Right hindlimb (tissue), 1 donor: ENCODE results near the gene PFDN6.

Source experiments
- DNase-seq: peaks from one replicate; pipeline ENCODE4 v3.0.0-alpha.2; 2018

The PFDN6 gene

DNA sequence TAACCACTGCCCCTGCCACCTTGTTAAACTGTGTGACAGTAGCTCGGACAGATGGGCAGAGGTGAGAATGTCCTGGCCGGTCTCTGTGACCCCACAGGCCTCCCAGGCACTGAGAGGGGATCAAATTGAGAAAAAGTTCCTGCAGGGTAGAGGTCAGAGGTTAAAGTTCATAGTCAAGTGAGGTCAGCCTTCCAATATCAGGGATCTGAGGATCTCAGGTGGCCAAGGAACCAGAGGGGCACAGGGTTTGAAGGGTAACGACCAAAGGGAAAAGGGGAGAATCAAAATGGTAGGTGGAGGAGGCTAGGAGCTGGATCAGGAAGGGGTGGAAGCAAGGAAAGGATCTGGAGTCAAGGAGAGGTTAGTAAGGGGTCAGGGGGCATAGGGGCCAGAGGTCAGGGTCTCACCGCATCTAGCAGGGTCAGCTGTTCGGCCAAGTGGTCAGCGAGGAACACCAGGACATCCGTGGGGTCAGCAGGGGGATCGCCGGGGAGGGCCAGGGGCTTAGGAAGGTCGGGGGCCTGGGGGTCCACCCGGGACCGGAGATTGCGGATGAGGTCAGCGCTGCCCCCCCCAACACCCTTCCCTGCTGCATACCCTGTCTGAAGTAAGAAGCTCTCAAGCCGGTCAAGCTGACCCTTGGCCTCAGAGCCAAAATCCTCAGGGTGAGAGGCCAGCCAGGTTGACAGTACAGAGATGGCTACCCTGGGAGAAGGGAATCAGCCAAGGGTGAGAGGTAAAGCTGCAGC, 6.4 kb downstream of the PFDN6 start:
- no peak for DNase-seq

GRCh38 chr6:33296797-33297405, 7.5 kb downstream of the PFDN6 start:
- no peak for DNase-seq

DNA sequence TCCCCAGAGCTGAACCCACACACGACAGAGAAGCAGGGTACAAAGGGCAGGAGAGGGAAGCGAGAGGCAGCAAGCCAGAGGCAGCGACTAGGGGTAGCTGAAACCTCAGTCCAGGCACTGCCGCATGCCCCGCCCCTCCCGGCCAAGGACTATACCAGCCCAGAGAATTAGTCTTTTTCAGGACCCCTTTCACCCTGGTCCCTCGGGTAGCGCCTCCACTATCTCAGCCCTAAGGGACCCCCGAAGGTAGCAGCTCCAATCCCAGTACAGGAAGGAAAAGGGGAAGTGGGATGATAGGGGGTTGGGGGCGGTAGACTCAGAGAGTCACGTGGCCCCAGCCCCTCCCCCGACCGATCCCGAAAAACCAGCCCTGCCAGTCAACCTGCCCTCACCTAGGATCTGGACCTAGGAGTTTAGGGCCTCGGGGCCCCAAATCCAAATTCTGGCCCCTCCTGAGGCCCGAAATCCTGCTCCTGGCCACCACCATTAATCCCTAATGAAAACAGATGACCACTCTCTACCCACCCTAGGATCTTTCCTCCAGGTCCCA, 8.1 kb downstream of the PFDN6 start:
- no peak for DNase-seq

GRCh38 chr6:33297956-33298772, 8.8 kb downstream of the PFDN6 start:
- DNase-seq: peak; percentile 91

DNA sequence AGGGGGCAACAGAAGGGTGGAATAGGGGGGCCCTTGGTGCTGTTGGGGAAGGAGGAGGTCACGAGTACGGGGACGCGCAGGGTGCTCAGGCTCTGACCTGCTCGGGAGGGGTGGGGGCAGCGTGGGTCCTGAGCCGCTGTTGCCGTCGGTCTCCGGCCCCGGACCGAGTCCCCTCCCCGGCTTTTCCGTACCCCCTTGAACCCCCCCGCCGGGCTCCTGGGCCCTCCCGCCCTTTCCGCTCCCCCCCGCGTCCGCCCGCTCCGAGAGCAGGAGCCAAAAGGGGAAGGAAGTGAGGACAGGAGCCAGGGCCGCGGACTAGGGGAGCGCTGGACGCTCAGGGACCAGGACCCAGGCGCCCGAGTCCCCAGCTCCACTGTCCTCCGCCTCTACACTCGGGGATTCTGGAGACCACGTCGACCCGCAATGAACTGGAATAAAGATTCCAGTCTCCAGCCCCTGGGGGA, 9.4 kb downstream of the PFDN6 start, which contains the start of gene RGL2:
Gene RGL2 (minus strand): TSS at position 170 of the 464 bp plus-strand sequence. CDS start 332 bp downstream, outside the sequence.
- peak; percentile 89 for DNase-seq

- peak; percentile 95 for DNase-seq
These were observed 10.0 kb downstream of the PFDN6 start for GRCh38 chr6:33299237-33299944.

DNA sequence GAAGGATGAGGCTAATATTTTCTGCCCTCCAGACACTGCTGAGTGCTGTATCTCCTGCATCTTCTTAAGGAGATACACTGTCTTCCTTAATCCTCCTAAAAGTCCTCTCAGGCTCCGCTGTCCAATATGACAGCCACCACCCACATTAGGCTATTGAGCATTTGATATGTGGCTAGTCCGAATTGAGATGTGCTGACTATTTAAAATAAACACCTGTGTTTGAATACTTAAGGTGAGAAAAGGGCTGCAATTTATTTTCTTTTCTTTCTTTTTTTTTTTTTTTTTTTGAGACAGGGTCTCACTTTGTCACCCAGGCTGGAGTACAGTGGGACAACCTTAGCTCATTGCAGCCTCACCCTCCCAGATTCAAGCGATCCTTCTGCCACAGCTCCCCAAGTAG, 12.5 kb downstream of the PFDN6 start:
- DNase-seq: no peak

DNA sequence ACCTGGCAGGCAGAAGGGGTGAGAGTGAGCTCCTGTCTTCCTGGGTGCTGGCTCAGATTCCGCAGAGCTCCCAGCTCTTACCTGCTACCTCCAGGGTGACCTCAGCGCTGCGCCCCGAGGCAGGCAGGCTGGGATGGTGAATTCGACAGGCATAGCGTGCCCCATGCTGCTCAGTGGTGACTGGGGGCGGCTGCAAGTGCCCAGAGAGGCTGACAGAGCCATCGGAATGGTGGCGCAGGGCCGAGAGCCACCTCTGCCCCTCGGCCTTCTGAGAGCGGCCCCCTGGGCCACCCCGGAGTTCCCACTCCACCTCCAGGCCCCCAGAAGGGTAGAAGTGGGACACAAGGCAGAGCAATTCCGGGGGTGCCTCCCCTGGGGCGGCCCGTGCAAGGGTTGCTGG, 14.8 kb downstream of the PFDN6 start:
- no peak for DNase-seq

DNA sequence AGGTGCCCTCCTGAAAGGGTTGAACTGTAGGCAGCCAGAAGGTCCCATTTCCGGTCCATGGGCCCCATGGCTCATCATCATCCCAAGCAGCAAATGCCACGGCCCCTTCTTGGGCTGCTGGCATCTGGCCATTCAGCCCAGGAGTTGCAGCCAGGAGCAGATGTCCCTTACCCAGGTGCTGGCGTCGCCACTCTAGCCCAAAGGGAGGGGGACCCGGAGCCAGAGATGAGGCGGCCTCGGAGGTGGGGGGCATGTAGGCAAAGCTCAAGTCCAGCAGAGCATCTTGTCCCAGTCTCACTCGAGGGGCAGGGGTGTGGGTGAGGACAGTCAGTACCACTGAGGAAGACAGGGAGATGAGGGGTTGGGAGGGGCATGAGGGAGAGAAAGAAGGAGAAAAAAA, 15.7 kb downstream of the PFDN6 start:
- no peak for DNase-seq

DNA sequence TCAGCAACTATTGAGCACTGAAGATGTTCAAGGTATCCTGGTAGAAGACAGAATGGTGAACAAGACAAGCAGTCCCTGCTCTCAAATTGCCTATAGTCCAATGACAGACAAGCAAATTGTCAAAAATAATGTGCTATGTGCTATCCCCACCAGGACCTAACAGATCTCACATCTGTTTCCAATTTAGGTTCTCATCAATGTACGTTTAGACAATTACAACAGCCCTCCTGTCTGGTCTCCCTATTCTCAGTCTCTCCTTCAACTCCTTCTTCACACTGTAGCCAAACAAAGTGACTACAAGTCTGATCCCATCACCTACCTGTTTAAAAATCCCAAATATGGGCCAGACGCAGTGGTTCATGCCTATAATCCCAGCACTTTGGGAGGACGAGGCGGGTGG, 17.0 kb downstream of the PFDN6 start:
- DNase-seq: no peak

DNA sequence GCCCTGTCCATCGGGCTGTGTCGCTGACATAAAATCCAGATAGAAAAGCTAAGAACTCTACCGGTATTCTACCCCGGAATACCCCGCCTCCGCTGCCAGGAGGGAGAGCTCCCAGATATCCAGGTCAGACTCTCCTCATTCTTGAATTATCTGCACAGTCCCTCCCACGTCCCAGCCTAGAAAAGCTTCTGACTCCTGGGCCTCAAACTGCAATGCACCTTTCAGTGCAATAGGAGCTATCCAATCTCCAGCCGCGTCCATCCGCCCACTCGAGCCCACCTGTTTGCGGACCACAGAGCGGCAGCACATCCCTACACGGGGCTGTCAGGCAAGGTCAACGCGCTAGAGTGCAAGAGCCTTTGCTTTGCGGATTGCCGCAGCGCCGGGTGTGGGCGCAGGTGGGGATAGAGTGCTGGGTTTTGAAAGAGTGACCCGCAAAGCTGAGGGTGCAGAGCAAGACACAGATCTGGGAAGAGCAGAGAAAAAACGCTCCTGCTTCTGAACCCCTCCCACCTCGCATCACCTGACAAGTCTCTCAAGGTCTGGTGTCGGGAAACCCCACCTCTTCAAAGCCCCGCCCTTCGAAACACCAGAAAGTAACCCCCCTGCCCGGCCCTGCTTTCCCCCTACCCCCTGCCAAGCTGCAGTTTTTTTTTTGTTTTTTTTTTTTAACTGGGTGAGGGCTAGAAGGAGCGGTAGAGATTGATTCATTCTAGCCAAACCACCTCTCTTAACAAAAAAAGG, 23.1 kb downstream of the PFDN6 start:
- DNase-seq: peak; percentile 72

GRCh38 chr6:33313105-33313708, 23.8 kb downstream of the PFDN6 start:
- peak; percentile 72 for DNase-seq

DNA sequence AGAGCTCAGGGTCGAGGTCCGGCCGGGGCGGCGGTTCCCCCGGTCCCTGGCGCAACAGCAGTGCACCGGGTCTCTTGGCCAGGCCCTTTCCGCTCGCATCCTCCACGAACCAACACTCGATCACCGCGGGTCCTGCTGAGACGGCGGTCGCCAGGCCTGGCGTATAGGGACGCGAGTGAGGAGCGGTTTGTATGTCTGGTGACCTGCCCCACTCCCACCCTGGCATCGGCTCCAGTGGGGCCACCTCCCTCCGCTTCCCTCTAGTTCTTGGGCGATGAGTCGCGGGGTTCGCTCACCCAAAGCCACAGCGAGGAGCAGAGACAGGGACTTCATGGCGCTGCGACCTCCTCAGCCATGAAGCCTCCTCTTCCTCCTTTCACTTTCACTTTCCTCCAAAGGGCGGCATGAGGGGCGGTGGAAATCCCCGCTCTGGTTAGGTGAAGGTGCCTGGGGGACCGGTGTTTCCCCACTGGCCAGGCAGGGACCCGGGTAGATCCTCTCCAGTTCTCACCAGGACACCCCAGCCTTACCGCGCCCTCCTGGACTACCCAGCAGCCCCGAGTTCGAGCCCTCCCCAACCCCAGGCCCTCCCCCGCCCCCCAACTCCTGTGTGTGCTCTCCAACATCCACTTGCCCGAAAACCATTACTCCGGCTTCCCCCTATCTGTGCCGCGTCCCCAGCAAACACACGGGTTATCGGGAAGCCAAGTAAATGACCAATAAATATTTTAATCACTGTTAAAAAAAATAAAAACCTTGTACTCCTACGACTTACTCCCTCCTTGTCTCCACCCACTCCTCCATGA, 24.5 kb downstream of the PFDN6 start, which contains the start of gene TAPBP:
Gene TAPBP (minus strand): TSS at position 370 of the 806 bp plus-strand sequence. CDS start 37 bp downstream, at position 333.
- peak; percentile 76 for DNase-seq

DNA sequence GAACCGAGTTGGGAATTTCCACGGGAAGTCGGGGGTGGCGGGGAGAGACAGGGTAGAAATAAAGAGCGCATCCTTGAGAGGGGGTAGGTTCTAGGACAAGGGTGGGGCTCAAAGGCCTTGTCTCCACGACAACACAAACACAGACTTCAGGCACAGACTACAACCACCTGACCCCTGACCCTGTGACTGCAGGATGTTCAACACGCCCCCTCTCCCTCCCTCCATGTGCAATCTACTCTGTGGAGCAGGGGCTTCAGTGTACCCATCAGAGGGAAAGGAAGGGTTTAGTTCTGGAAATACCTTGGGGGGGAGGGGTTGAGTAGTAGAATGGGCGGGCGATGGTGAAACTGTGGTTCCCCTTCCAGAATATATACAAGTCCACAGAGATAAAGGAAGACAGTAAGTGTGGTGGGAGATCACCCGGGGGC, 25.1 kb downstream of the PFDN6 start:
- peak; percentile 80 for DNase-seq

GRCh38 chr6:33314943-33315792, 25.8 kb downstream of the PFDN6 start:
- peak; percentile 56 for DNase-seq

DNA sequence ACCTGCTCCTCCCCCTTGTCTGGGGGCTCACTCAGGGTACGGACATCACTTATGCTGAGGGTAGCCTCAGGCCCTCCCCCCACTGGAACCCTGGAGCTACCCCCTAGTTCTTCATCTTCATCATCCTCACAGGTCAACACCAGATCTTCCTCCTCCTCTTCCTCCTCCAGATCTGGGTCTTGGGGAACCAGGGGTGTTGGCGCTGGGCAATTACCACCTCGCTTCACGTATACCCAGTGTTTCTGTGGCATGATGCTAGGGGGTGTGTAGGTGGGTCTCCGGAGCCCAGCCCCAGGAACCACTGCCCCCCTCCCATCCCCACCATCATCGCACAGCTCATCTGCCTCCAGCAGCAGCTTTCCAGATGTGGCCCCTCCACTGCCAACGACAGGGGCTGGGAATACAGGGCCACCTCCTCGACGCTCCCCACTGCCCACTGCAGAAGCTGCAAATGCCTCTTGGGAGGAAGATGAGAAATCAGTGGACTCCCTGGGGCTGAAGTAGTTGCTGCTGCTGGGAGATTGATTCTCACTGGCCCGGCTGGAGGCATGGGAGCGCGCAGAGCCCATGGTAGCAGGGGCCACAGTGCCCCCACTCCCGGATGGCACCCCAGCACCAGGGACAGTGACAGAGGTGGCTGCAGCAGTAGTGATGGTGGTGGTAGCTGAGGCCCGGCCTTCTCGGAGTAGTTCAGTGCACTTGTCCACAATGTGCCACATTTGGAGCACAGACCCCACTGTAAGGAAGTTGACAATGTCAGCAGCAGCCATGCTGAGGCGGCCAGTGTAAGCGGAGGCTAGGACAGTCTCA, 26.6 kb downstream of the PFDN6 start:
- no peak for DNase-seq

DNA sequence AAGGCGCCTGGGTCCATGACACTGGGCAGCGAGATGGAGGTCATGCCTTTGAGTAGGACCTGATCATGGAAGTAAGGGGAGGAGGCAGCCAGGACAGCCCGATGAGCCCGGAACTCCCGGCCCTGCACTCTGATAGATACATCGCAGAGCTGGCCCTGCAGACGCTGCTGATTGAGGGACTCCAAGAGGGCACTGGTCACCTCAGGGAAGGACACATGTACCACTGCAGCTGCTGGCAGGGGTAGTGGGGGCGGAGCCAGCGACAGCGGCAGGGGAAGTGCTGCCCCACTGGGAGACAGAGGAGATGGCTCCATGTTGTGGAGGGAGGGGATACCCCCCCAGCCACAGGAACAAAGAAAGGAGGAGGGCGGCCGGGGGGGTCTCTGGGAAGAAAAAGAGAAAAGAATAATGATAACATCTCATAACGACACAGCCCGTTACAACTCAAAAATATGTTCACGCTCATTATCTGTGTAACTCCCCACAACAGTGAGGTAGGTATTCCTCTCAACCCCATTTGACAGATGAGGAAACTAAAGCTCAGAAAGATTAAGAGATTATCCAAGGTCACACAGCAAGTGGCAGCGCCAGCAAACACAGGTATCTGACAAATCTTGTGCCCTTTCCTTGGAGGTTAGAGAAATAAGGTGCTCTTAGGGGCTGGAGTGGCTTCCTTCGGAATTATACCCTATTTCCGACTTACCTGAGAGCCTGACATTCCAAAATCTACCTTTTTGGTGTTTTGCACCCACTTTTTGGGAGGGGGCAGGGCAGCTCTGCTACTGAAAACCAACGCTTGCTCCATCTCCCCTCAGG, 27.4 kb downstream of the PFDN6 start:
- peak; percentile 47 for DNase-seq

- DNase-seq: no peak
These were observed 27.9 kb downstream of the PFDN6 start for GRCh38 chr6:33317419-33317668.
